ENCODE data around the gene ATXN10.
"Not testable (repeated sequence)": the region's sequence is repeated elsewhere in the genome, so short reads cannot be mapped to it uniquely, and the experiment has no call there.

ATXN10 gene

DNA sequence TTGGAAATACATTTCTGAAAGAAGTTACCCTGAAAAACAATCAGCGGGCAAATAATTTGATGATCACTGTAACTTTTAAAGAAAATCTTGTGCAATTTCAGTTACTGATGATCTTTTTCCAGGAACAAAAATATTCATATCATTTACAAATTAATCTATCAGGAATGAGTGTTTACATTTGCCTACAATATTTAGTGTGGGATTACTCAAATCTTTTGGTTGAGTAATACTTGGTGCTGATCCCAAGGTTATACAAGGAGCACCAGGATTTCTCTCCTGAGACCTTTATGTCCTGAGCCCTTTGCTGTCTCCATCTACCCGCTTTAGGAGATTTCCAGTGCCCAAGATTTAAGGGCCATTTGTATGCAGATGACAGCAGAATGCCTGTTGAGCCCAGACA, 116.1 kb downstream of the ATXN10 start:
- TF ChIP-seq, protein P1, sequence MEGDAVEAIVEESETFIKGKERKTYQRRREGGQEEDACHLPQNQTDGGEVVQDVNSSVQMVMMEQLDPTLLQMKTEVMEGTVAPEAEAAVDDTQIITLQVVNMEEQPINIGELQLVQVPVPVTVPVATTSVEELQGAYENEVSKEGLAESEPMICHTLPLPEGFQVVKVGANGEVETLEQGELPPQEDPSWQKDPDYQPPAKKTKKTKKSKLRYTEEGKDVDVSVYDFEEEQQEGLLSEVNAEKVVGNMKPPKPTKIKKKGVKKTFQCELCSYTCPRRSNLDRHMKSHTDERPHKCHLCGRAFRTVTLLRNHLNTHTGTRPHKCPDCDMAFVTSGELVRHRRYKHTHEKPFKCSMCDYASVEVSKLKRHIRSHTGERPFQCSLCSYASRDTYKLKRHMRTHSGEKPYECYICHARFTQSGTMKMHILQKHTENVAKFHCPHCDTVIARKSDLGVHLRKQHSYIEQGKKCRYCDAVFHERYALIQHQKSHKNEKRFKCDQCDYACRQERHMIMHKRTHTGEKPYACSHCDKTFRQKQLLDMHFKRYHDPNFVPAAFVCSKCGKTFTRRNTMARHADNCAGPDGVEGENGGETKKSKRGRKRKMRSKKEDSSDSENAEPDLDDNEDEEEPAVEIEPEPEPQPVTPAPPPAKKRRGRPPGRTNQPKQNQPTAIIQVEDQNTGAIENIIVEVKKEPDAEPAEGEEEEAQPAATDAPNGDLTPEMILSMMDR (IDR thresholded peaks at IDR 0.05; ENCODE audit: low read depth, low read length) = no peak

GRCh38 chr22:45788522-45788921, 116.9 kb downstream of the ATXN10 start:
- TF ChIP-seq, protein P1 (IDR thresholded peaks at IDR 0.05; ENCODE audit: low read depth, low read length) = no peak
- DNase-seq (ENCODE audit: extremely low read depth, low read depth) = no peak

More for the DNA sequence above, 116.1 kb downstream of the ATXN10 start:
- DNase-seq (ENCODE audit: extremely low read depth, low read depth) = no peak

DNA sequence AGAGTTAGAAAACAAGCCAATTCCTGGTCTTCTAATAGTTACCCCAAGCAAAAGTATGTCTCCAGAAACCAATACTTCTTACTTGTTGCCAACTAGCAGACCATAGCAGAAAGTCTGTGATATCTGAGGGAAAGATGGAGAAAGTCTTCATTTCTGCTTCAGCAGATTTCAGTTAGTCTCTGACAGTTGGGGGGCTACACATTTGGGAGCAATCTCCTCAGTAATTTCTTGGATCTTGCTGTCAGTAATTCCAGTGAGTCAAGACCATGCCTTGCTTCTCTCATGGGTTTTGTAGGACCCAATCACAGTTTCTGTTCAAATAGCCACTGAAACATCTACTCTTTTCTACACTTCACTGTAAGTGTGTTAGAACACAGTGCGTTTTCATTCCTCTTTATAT, 118.8 kb downstream of the ATXN10 start:
- TF ChIP-seq, protein P1 (IDR thresholded peaks at IDR 0.05; ENCODE audit: low read depth, low read length) = no peak
- no peak for DNase-seq (ENCODE audit: extremely low read depth, low read depth)

DNA sequence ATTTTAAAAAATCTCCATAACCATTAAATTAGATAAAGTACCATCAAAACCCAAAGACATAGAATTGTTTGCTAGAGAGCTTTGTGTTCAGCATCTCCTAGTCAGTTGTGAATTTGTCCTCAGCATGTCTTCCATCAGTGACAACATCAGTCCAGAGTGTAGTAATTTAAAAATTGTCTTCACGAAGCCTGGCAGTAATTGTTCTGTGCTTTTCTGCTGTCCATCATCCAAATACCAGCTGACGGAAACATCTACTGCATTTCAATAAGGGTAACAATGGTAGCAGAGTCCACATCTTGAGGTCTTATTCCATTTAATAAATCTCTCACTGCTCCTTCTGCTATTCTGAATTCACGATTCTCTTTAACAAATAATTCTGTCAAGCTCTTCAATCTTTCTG, 121.5 kb downstream of the ATXN10 start:
- TF ChIP-seq, protein P1 (IDR thresholded peaks at IDR 0.05; ENCODE audit: low read depth, low read length) = no peak
- no peak for DNase-seq (ENCODE audit: extremely low read depth, low read depth)

DNA sequence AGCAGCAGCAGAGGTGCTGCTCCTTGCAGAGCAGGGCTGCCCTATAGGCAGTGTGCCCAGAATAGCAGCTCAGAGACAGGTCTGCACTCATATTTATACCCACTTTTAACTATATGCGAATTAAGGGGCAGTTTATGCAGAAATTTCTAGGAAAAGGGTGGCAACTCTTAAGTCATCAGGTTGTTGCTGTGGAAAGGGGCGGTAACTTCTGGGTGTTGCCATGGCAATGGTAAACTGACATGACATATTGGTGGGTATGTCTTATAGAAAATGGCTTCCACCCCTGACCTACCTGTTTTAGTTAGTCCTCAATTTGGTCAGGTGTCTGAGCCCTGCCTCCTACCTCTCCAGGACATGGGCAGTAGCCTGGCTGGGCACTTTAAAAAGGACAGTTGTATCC, 122.3 kb downstream of the ATXN10 start:
- DNase-seq (ENCODE audit: extremely low read depth, low read depth) = no peak
- TF ChIP-seq, protein P1 (IDR thresholded peaks at IDR 0.05; ENCODE audit: low read depth, low read length) = no peak

- DNase-seq (ENCODE audit: extremely low read depth, low read depth) = not testable (repeated sequence)
Measured at GRCh38 chr22:45796009-45796408, 124.4 kb downstream of the ATXN10 start.

DNA sequence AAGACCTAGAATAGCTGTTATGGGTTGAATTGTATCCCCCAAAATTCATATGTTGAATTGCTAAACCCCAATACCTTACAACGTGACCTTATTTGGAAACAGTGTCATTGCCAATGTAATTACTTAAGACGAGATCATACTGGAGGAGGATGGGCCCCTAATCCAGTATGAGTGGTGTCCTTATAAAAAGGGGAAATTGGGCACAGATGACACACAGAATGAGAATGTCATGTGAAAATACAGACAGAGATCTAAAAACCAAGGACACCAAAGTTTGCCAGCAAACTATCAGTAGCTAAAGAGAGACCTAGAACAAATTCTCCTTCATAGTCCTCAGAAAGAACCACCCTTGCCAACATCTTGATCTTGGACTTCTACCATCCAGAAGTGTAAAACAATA, 127.7 kb downstream of the ATXN10 start:
- TF ChIP-seq, protein P1 (IDR thresholded peaks at IDR 0.05; ENCODE audit: low read depth, low read length) = no peak

DNA sequence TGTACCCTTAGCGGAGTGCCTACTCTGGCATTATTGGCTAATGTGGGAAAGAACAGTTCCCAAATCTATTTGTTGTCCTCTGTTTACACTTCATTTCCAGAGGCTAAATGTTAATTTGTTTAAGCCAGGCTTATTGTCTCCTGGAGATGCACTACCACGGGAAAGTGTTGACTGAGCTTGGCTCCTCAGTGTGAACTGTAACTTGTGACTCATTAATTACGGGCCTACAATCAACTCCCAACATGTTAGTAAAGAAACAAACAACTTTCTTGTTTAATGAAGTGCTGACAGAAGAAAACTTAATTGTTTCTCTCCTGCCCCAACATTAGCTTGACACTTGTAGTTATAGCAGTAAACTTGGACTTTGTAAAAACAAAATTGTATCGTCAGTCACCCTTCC, 130.4 kb downstream of the ATXN10 start:
- TF ChIP-seq, protein P1 (IDR thresholded peaks at IDR 0.05; ENCODE audit: low read depth, low read length) = no peak

More for the DNA sequence above, 127.7 kb downstream of the ATXN10 start:
- no peak for DNase-seq (ENCODE audit: extremely low read depth, low read depth)

More for the DNA sequence above, 130.4 kb downstream of the ATXN10 start:
- DNase-seq (ENCODE audit: extremely low read depth, low read depth) = no peak

All from AG09319 (cell line).